WERI-Rb-1 (cell line): Measurements from ENCODE around the gene SHISA6.

Experiments used
- DNase-seq: peaks from one replicate; pipeline ENCODE4 v3.0.0-alpha.2; 2020
- H3K27ac ChIP-seq: fragments of 250-450 bp; sonication (Bioruptor Pico); 2 replicates; pipeline ENCODE4 v1.5.1; 2020; ENCODE audit warnings: mild to moderate bottlenecking, moderate library complexity
- H3K27me3 ChIP-seq: fragments of 250-450 bp; sonication (Bioruptor Pico); 2 replicates; pipeline ENCODE4 v1.5.1; 2021; ENCODE audit warnings: mild to moderate bottlenecking, low read depth, moderate library complexity; ENCODE audit not compliant: insufficient read depth, severe bottlenecking
- H3K36me3 ChIP-seq: fragments of 250-450 bp; sonication (Bioruptor Pico); 2 replicates; pipeline ENCODE4 v1.5.1; 2020; ENCODE audit warnings: mild to moderate bottlenecking, moderate library complexity
- H3K4me3 ChIP-seq: 2 replicates; pipeline ENCODE4 v1.5.1; 2011; ENCODE audit warnings: low read depth, mild to moderate bottlenecking, control low read depth, low read length
- H3K9me3 ChIP-seq: fragments of 250-450 bp; sonication (Bioruptor Pico); 2 replicates; pipeline ENCODE4 v1.5.1; 2021; ENCODE audit warnings: mild to moderate bottlenecking, moderate library complexity; ENCODE audit not compliant: severe bottlenecking
- TF ChIP-seq, protein P1 (sequence below): IDR thresholded peaks from 2 replicates; pipeline ENCODE4 v1.5.1; 2011; ENCODE audit warnings: low read depth, mild to moderate bottlenecking, control low read depth, inconsistent platforms, low read length

The SHISA6 gene

DNA sequence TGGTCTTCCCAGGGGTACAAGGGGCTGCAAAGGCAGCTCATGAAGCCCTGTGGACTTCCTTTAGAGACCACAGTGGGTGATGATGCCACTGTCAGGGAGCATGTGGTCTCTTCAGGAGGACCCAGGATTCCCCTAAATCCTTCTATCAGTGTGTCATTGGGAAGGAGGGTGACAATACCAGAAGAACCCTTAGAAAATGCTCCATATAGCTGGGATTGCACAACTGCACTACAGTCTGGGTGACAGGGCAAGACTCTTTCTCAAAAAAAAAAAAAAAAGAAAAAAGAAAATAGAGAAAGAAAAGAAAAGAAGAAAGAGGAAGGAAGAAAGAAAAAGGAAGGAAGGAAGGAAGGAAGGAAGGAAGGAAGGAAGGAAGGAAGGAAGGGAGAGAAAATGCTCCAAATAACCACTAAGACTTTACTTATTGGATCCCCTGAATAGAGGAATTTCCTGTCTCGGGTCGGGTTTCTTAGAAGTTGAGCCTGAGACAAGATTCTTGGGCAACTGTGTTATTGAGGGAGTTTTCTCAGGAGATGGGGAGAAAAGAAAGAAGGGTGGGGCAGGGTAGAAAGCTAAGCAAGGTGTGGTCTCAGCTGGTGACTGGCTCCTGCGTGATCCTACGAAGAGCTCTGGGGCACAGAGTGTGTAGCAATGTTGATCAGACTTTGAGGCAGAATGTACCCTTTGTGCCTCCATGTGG, 274.1 kb downstream of the SHISA6 start:
- no peak for DNase-seq
- H3K27me3 ChIP-seq, result no peaks in the 10 kb centered on the region
- H3K4me3 ChIP-seq, result no peak overlapping the region
- no peaks in the 10 kb centered on the region for H3K36me3 ChIP-seq
- H3K9me3 ChIP-seq, result no peaks in the 10 kb centered on the region
- TF ChIP-seq, protein P1, sequence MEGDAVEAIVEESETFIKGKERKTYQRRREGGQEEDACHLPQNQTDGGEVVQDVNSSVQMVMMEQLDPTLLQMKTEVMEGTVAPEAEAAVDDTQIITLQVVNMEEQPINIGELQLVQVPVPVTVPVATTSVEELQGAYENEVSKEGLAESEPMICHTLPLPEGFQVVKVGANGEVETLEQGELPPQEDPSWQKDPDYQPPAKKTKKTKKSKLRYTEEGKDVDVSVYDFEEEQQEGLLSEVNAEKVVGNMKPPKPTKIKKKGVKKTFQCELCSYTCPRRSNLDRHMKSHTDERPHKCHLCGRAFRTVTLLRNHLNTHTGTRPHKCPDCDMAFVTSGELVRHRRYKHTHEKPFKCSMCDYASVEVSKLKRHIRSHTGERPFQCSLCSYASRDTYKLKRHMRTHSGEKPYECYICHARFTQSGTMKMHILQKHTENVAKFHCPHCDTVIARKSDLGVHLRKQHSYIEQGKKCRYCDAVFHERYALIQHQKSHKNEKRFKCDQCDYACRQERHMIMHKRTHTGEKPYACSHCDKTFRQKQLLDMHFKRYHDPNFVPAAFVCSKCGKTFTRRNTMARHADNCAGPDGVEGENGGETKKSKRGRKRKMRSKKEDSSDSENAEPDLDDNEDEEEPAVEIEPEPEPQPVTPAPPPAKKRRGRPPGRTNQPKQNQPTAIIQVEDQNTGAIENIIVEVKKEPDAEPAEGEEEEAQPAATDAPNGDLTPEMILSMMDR, result no peak
- no peak overlapping the region for H3K27ac ChIP-seq

DNA sequence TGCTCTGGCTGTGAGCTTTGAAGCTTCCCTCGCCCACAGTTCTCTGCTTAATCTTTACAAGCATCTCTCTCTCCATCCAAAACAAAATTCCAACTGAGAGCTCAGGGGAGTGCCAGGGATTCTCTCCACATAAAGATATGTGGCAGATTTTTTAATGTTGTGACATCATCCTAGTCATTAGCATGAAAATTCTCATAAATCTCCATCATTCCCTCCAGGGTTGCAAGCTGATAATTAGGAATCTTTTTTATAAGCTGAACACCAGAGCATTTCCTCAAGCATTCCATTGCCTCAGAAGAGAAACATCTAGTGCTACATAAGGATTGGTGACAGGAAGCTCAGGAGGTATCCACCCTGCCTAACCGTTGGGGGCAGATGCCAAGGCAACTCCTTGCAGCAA, 274.9 kb downstream of the SHISA6 start:
- TF ChIP-seq, protein P1, result no peak
- Histone ChIP-seq H3K36me3 (no peaks in the 10 kb centered on the region), H3K27me3 (no peaks in the 10 kb centered on the region), H3K4me3 (no peak overlapping the region), H3K9me3 (no peaks in the 10 kb centered on the region), H3K27ac (no peak overlapping the region)
- DNase-seq, result no peak

DNA sequence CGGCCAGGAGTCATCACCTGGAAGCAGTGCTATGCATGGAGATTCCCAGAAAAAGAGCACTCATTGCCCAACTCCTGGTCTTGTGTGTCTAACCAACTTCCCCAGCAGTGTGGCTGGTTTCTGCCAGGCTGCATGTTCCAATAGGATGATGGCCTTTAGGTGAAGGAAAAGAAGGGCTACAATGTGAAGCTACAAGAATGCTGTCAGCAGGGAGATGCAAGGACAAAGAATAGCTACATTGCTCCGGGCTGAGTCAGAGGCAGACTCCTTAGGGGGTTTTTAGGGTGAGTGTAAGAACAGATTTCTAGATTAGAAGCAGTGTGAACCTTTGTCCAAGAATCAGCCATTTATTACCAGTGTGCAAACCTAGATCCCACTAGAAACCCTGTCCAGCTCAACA, 294.2 kb downstream of the SHISA6 start:
- DNase-seq, result no peak
- no peaks in the 10 kb centered on the region for H3K9me3 ChIP-seq
- H3K4me3 ChIP-seq, result no peak overlapping the region
- no peaks in the 10 kb centered on the region for H3K36me3 ChIP-seq
- no peaks in the 10 kb centered on the region for H3K27me3 ChIP-seq
- TF ChIP-seq, protein P1, result no peak
- no peak overlapping the region for H3K27ac ChIP-seq

DNA sequence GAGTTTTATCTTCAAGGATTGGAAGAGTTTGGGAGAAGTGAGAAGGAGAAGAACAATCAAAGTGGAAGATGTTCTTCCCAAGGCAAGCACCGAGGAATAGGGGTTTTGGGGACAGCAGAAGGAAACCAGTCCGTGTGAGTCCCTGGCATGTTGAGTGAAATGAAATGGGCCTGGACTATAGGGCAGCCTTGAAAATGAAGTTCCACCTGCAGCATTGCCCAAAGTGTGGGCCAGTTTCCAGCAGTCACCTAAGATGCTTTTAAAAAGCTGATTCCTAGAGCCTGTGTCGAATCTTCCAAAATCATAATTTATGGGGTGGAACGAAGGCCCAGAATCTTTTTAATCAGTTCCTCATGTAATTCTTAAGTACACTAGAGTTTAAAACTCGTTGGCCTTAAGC, 297.4 kb downstream of the SHISA6 start:
- Histone ChIP-seq H3K27ac (no peak overlapping the region), H3K27me3 (no peaks in the 10 kb centered on the region), H3K9me3 (peaks cover 3% of the 10 kb centered on the region), H3K36me3 (no peaks in the 10 kb centered on the region), H3K4me3 (no peak overlapping the region)
- DNase-seq, result no peak
- TF ChIP-seq, protein P1, result no peak

DNA sequence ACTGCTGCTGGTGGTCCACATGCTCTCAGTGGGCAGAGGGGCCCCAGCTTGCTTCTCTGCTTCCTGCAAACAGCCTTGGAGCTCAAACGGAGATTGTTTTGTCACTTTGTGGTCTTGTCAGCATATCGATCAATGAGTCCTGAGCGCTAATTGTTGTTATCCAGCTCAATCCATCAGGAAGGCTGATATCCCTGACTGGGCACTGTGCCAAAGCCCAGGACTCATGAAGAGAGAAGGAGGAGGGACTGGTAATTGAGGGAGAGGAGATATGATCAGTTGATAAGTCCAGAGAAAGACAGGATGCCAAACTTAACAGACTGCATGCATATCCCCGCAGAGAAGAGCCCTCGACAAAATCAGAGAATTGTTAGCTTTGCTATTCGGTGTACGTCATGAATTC, 298.6 kb downstream of the SHISA6 start:
- H3K4me3 ChIP-seq, result no peak overlapping the region
- no peak for DNase-seq
- TF ChIP-seq, protein P1, result no peak
- no peaks in the 10 kb centered on the region for H3K36me3 ChIP-seq
- H3K27me3 ChIP-seq, result no peaks in the 10 kb centered on the region
- H3K9me3 ChIP-seq, result peaks cover 3% of the 10 kb centered on the region
- no peak overlapping the region for H3K27ac ChIP-seq

DNA sequence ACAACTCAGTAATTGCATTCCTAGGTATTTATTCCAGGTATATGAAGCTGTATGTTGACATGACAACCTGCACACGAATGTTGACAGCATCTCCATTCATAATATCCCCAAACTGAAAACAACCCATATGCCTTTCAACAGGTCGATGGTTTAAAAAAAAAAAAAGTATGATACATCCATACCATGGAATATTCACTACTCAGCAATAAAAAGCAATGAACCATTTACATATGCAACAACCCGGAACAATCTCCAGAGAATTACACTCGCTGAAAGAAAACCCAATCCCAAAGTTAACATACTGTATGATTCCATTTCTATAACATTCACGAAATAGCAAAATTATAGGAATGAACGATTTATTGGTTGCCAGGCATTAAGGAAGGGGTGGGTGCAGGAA, 304.0 kb downstream of the SHISA6 start:
- Histone ChIP-seq H3K36me3 (no peaks in the 10 kb centered on the region), H3K4me3 (no peak overlapping the region), H3K27me3 (no peaks in the 10 kb centered on the region), H3K9me3 (peaks cover 3% of the 10 kb centered on the region), H3K27ac (no peak overlapping the region)
- TF ChIP-seq, protein P1, result no peak
- DNase-seq, result no peak
